B cell (primary cell): ENCODE results near the gene SERPINA9. TPM values are rescaled to one million over a fixed set of nuclear protein-coding genes. Genes with fewer than 3 reads are reported as not detected.

Experiments used
- ATAC-seq: fragments of 200-7000 bp; cut with Tn5 transposase; one replicate; pipeline ENCODE4 v1.10.0; 2021; ENCODE audit warnings: low read depth, mild to moderate bottlenecking, moderate number of reproducible peaks, moderate library complexity
- CTCF ChIA-PET: fragments of 350-600 bp; sonication (Branson Sonifier 250); formaldehyde crosslinking; loops from one replicate; lab custom pipeline; 2021; ENCODE audit warnings: antibody characterized with exemption, inconsistent platforms; lab: Charles Lee
- POLR2A ChIA-PET: fragments of 350-600 bp; sonication (Branson Sonifier 250); formaldehyde crosslinking; loops from one replicate; lab custom pipeline; 2021; ENCODE audit warnings: antibody characterized with exemption; lab: Charles Lee
- DNase-seq: peaks from one replicate; pipeline ENCODE4 v3.0.0; 2013
- H2AFZ ChIP-seq: 2 replicates; pipeline ENCODE4 v1.6.1; 2012; ENCODE audit warnings: mild to moderate bottlenecking, low read depth, low read length; ENCODE audit not compliant: insufficient read depth, poor library complexity, severe bottlenecking
- H3K27ac ChIP-seq, 2 donors: 1 replicate in 1 of 2; 2 replicates in 1 of 2; pipeline ENCODE4 v1.5.1; 2012 to 2013; ENCODE audit warnings: low read length in 2 of 2, mild to moderate bottlenecking in 2 of 2, moderate library complexity in 1 of 2
- H3K27me3 ChIP-seq, 4 experiments: fragments of 200-600 bp in 1 of 4; sonication (generic) in 1 of 4; replicated peaks in 1 of 4; 1 replicate in 2 of 4; 2 replicates in 2 of 4; pipeline versions ENCODE4 v1.6.1 to v1.7.0; 2013 to 2016; ENCODE audit warnings: low read length in 3 of 4, mild to moderate bottlenecking in 2 of 4, mixed read lengths in 1 of 4, moderate library complexity in 1 of 4; ENCODE audit not compliant: insufficient read depth in 4 of 4, control insufficient read depth in 3 of 4; ENCODE audit errors: control extremely low read depth in 1 of 4
- H3K36me3 ChIP-seq, 2 experiments: replicated peaks in 1 of 2; 1 replicate in 1 of 2; 2 replicates in 1 of 2; pipeline versions ENCODE4 v1.6.1 to v1.7.1; 2013; ENCODE audit warnings: low read length in 1 of 2; ENCODE audit not compliant: insufficient read depth in 2 of 2, control insufficient read depth in 1 of 2; ENCODE audit errors: control extremely low read depth in 1 of 2, extremely low read depth in 1 of 2
- H3K4me1 ChIP-seq, 2 donors: fragments of 200-600 bp in 1 of 2; sonication (generic) in 1 of 2; 1 replicate in 1 of 2; 2 replicates in 1 of 2; pipeline versions ENCODE4 v1.5.1 to v1.6.1; 2013 to 2017; ENCODE audit warnings: low read length in 2 of 2; ENCODE audit not compliant: control insufficient read depth in 2 of 2, insufficient read depth in 2 of 2
- H3K4me2 ChIP-seq: replicated peaks from 2 replicates; pipeline ENCODE3; 2012; ENCODE audit warnings: mild to moderate bottlenecking, low read depth, low read length; ENCODE audit not compliant: poor library complexity, severe bottlenecking
- H3K4me3 ChIP-seq, 5 experiments: fragments of 200-600 bp in 1 of 5; sonication (generic) in 1 of 5; 1 replicate in 3 of 5; 2 replicates in 2 of 5; pipeline versions ENCODE4 v1.5.1 to v1.7.0; 2011 to 2016; ENCODE audit warnings: low read length in 4 of 5, mild to moderate bottlenecking in 4 of 5, low read depth in 2 of 5, control low read depth in 1 of 5, moderate library complexity in 1 of 5; ENCODE audit not compliant: insufficient read depth in 1 of 5; ENCODE audit errors: control extremely low read depth in 1 of 5, extremely low read depth in 1 of 5
- H3K79me2 ChIP-seq: fragments of 200-600 bp; sonication (generic); one replicate; pipeline ENCODE4 v1.6.0; 2016; ENCODE audit warnings: low read length; ENCODE audit not compliant: control insufficient read depth, insufficient read depth
- H3K9ac ChIP-seq: fragments of 200-600 bp; sonication (generic); 2 replicates; pipeline ENCODE4 v1.6.1; 2017; ENCODE audit warnings: mild to moderate bottlenecking, low read length, moderate library complexity
- H3K9me3 ChIP-seq, 3 donors: one replicate each; pipeline versions ENCODE4 v1.6.1 to v1.7.1; 2013; ENCODE audit warnings: low read length in 2 of 3; ENCODE audit not compliant: control insufficient read depth in 2 of 3, insufficient read depth in 1 of 3; ENCODE audit errors: control extremely low read depth in 1 of 3
- H4K20me1 ChIP-seq: 2 replicates; pipeline ENCODE4 v1.6.0; 2012; ENCODE audit warnings: mild to moderate bottlenecking, low read length; ENCODE audit not compliant: insufficient read depth, control insufficient read depth, poor library complexity, severe bottlenecking
- H3K27ac Mint-ChIP-seq: one replicate; pipeline ENCODE4 v1.8.0; 2021; ENCODE audit warnings: mixed read lengths
- H3K27me3 Mint-ChIP-seq: one replicate; pipeline ENCODE4 v1.8.0; 2021; ENCODE audit warnings: mixed read lengths
- H3K4me1 Mint-ChIP-seq: one replicate; pipeline ENCODE4 v1.8.0; 2021; ENCODE audit warnings: mixed read lengths
- H3K4me3 Mint-ChIP-seq: one replicate; pipeline ENCODE4 v1.8.0; 2021; ENCODE audit warnings: mixed read lengths
- H3K9me3 Mint-ChIP-seq: one replicate; pipeline ENCODE4 v1.8.0; 2022; ENCODE audit warnings: mixed read lengths; ENCODE audit not compliant: insufficient read depth
- CTCF ChIP-seq: fragments of 200-600 bp; IDR thresholded peaks from one replicate; pipeline ENCODE4 v1.8.0; 2022; ENCODE audit warnings: antibody characterized with exemption, mild to moderate bottlenecking
- EZH2 ChIP-seq: IDR thresholded peaks from 2 replicates; pipeline ENCODE4 v1.6.1; 2012; ENCODE audit warnings: borderline replicate concordance, low read depth, mild to moderate bottlenecking, moderate library complexity, low read length; ENCODE audit not compliant: insufficient read depth, poor library complexity, severe bottlenecking
- WGBS: methylation state at CpG from one replicate; pipeline ENCODE4 v1.1.5; 2013; ENCODE audit warnings: missing lambda C conversion rate; ENCODE audit not compliant: insufficient coverage; 5-methylcytosine and 5-hydroxymethylcytosine counted together
- intact Hi-C: fragments of 100-400 bp; cut with micrococcal nuclease; formaldehyde crosslinking; loops from one replicate; pipeline ENCODE4 v1.10.0; 2022
- polyA plus RNA-seq: library from polyadenylated mRNA; depleted of rRNA; stranded (reverse); fragments of >200 nt; gene quantifications from 2 replicates; pipeline ENCODE4 v1.2.3, GENCODE V29; 2012
- total RNA-seq, 2 donors: library from RNA; stranded (reverse); fragments of 120-200 nt in 1 of 2; gene quantifications; 1 replicate in 1 of 2; 2 replicates in 1 of 2; pipeline versions ENCODE4 v1.2.3 to v1.2.4, GENCODE V29; 2013 to 2022

SERPINA9 gene
- total and polyA plus RNA-seq, 2 donors (not counting 1 experiment from before 2014, with no cell fraction given): 0.74 TPM; not detected in 1

GRCh38 chr14:94500264-94500663, 24.3 kb upstream of the SERPINA9 start:
- Histone ChIP-seq H3K36me3 (no peaks in the 10 kb centered on the region), H3K27ac (no peak overlapping the region), H3K27me3 (no peaks in the 10 kb centered on the region), H3K4me3 (no peak overlapping the region), H3K4me2 (no peak overlapping the region), H3K79me2 (no peaks in the 10 kb centered on the region), H3K9ac (no peak overlapping the region), H2AFZ (no peak overlapping the region), H4K20me1 (no peaks in the 10 kb centered on the region), H3K9me3 (peaks cover 0 to 10% (median 0%) of the 10 kb centered on the region in 3 donors), H3K4me1 (no peaks in the 10 kb centered on the region)
- Mint-ChIP-seq H3K27me3 (peaks cover 7% of the 10 kb centered on the region), H3K9me3 (no peaks in the 10 kb centered on the region), H3K4me1 (no peaks in the 10 kb centered on the region), H3K4me3 (no peak overlapping the region), H3K27ac (no peak overlapping the region)
- TF ChIP-seq EZH2 (no peak), CTCF (no peak)
- 87% methylated on average over 3 of the region's 3 CpGs for WGBS
- ChIA-PET CTCF (interaction anchor here (1.6 kb wide), 2 partner anchors 14 to 15 kb away, joined by 5 to 6 read pairs; no protein-coding TSS in a partner anchor), POLR2A (no interaction called here)
- intact Hi-C loops: no loop called here
- ATAC-seq: no peak
- no peak for DNase-seq

DNA sequence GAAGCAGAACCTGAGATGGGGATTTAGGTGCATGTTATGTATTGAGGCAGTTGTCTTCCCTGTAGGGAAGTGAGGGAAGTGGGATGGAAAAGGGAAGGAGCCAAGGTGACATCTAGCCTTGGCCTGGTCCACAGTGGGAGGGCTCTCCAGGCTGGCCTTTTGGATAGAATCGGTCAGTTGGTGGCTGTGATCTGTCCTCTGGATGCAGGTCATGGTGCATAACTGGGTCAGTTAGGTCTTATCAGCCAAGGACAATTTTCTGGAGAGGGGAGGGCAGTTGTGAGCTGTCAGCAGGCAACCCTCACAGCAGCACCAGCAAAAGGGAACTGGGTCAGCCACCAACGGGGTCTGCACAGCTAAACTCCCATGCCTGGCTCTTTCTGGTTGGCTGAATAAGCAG, 23.7 kb upstream of the SERPINA9 start:
- intact Hi-C loops: no loop called here
- H3K9me3 ChIP-seq: peaks cover 0 to 8% (median 0%) of the 10 kb centered on the region in 3 donors

More for the DNA sequence above, 23.7 kb upstream of the SERPINA9 start:
- Mint-ChIP-seq H3K27ac (no peak overlapping the region), H3K27me3 (peaks cover 3% of the 10 kb centered on the region), H3K9me3 (no peaks in the 10 kb centered on the region), H3K4me3 (no peak overlapping the region), H3K4me1 (no peaks in the 10 kb centered on the region)
- no peak overlapping the region for H3K4me2 ChIP-seq
- TF ChIP-seq EZH2 (no peak), CTCF (no peak)
- no peaks in the 10 kb centered on the region for H3K36me3 ChIP-seq
- DNase-seq (no peak), ATAC-seq (no peak)
- H3K79me2 ChIP-seq: no peaks in the 10 kb centered on the region
- no peak overlapping the region for H2AFZ ChIP-seq
- no peaks in the 10 kb centered on the region for H3K27me3 ChIP-seq
- CTCF ChIA-PET: interaction anchor here (1.6 kb wide), 2 partner anchors 14 to 15 kb away, joined by 5 to 6 read pairs; no protein-coding TSS in a partner anchor
- no peaks in the 10 kb centered on the region for H3K4me1 ChIP-seq
- POLR2A ChIA-PET: no interaction called here
- H3K9ac ChIP-seq: no peak overlapping the region
- no peaks in the 10 kb centered on the region for H4K20me1 ChIP-seq
- no peak overlapping the region for H3K4me3 ChIP-seq
- H3K27ac ChIP-seq: no peak overlapping the region
- WGBS: 85% methylated on average over 2 of the region's 2 CpGs
